Left renal cortex interstitium (tissue), 4 donors: Measurements from ENCODE around the gene PPP2R5D. TPM values are rescaled to one million over a fixed set of nuclear protein-coding genes. Genes with fewer than 3 reads are reported as not detected.
"Not testable (repeated sequence)": the region's sequence is repeated elsewhere in the genome, so short reads cannot be mapped to it uniquely, and the experiment has no call there.

Source experiments
- DNase-seq, 4 donors: peaks; one replicate each; pipeline ENCODE4 v3.0.0-alpha.2; 2013; ENCODE audit warnings: low read depth in 4 of 4, low spot score in 2 of 4, missing footprints in 1 of 4
- polyA plus RNA-seq, 4 donors: library from polyadenylated mRNA; unstranded; fragments of 120-200 nt; gene quantifications; one replicate each; pipeline ENCODE4 v1.2.1, GENCODE V29; 2013; ENCODE audit not compliant: insufficient read length in 4 of 4

PPP2R5D gene
- polyA plus RNA-seq, 4 donors = 55.6 to 70.3 (median 64.6) TPM

- DNase-seq = peak in 2 of 4 donors; percentile 51 to 63
These were observed 37.1 kb downstream of the PPP2R5D start, which contains the start of gene RRP36 for GRCh38 chr6:43021270-43022047. TSS of gene RRP36 (plus strand) at chr6:43021623. CDS start at chr6:43021655, 32 bp downstream.

DNA sequence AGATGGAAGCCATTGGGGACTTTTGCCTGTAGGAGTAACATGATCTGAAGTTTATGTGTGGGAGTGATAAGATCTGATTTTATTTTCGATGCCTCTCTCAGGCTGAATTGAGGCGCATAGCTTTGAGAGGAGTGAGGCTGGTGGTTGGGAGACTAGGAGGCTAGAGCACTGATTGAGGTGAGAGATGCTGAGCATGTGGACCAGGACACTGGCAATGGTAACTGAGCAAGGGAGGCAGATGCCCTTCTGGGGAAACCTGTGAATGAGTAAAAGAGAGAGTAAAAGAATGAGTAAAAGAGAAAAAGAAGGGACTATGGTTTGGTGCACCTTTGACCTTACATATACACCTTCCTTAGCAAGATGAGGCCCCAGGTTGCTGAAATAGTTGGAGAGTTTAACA, 40.1 kb downstream of the PPP2R5D start:
- no peak for DNase-seq

DNA sequence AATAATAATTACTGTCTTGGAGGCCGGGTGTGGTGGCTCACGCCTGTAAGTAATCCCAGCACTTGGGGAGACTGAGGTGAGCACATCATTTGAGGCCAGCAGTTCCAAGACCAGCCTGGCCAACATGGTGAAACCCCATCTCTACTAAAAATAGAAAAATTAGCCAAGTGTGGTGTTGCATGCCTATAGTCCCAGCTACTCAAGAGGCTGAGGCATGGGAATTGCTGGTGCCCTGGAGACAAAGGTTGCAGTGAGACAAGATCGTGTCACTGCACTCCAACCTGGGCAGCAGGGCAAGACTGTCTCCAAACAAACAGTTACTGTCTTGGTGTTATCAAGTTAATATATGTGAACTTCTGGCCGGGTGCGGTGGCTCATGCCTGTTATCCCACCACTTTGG, 42.0 kb downstream of the PPP2R5D start:
- no peak for DNase-seq

- DNase-seq = no peak
These were observed 44.8 kb downstream of the PPP2R5D start for GRCh38 chr6:43029120-43029519.

GRCh38 chr6:43032326-43032725, 48.0 kb downstream of the PPP2R5D start:
- no peak for DNase-seq

DNA sequence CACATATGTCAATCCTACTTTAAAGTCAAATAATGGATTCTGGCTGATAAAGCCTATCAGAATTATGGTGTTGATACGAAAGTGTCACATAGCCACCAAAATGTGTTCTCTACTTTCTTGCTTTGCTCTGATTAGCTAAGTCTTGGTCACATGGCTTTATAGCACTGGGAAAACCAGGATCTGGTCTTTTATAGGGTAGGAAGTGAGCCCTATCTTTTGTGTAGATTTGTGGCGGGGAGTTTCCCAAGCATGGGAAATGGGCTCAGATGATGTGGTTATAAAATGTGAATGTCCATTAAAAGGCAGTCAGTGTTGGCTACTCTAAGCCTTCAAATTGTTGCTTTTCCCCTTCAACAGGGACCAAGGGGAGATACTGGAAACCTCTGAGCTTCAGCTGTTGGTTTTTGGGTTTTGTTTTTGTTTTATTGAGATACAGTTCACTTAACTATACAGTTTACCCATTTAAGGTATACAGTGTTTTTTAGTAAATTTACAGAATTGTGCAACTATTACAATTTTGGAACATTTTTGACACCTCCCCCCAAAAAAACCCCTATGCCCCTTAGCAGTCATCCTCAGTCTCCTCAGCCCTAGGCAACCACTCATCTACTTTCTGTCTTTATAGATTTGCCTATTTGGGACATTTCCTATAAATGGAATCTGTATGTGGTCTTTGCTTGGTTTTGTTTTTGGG, 49.3 kb downstream of the PPP2R5D start:
- DNase-seq = no peak

GRCh38 chr6:43034190-43034525, 49.8 kb downstream of the PPP2R5D start:
- DNase-seq = no peak

GRCh38 chr6:43035495-43036194, 51.3 kb downstream of the PPP2R5D start:
- DNase-seq = no peak

GRCh38 chr6:43036712-43037111, 52.3 kb downstream of the PPP2R5D start:
- DNase-seq = no peak

GRCh38 chr6:43037197-43037596, 52.8 kb downstream of the PPP2R5D start:
- no peak for DNase-seq

- no peak for DNase-seq
These were observed 53.3 kb downstream of the PPP2R5D start for GRCh38 chr6:43037706-43038105.

DNA sequence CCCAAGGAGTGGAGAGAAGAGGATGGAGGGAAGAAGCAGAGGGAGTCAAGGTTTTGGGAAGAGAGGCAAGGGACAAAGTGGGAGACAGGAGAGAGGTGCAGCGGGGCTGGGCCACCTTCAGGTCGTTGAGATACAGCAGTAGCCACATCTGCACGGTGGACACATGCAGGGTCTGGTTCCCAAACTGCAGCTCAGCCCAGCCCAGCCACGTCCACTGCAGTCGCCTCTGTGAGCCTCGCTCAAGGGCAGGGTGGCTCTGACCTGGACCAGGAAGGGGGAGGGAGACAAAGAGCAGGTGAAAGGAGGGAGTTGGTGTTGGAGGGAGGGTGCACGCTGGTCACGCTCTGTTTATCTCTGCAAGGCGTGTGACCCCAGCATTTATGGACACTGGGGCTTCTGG, 54.4 kb downstream of the PPP2R5D start:
- DNase-seq = no peak

DNA sequence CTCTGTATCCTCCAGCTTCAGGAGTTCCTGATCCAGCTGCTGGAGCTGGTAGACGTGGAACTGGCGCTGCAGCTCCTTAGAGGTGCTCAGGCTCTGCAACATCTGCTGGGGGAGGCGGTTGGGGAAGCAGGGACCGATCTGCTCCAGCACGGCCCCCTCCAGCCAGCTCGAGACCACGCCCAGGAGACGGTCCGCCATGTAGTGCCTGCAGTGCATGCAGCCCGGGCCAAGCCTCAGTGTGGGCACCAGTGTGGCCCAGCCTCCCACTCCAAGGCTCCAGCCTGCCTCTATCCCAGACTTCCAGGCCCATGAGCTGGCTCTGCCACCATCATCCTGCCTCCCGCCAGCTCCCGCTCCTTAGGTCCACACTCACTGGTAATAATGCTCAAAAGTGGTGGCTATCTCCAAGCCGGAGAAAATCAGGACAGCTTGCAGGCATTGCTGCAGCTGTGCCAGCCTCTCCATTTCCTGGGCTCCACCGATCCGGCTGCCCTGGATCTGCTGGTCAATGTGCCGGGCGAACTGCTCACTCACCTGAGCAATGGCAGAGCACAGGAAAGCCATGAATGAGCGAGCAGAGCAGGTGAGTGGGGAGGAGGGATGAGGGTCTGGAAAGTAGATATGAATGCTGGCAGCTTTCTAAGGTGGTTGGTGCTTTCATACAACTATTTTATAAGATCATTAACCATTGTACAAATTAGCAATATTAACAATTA, 56.3 kb downstream of the PPP2R5D start:
- DNase-seq = no peak

DNA sequence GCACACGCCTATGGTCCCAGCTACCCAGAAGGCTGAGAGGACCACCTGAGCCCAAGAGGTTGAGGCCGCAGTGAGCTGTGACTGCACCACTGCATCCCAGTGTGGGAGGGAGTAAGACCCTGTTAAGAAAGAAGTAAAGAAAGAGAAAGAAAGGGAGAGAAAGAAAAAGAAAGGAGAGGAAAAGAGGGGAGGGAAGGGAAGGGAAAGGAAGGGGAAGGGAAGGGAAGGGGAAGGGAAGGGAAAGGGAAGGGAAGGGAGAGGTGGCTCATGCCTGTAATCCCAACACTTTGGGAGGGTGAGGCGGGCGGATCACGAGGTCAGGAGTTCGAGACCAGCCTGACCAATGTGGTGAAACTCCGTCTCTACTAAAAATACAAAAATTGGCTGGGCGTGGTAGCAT, 57.1 kb downstream of the PPP2R5D start:
- DNase-seq = not testable (repeated sequence)

- DNase-seq = no peak
These were observed 58.9 kb downstream of the PPP2R5D start for GRCh38 chr6:43043310-43043709.

DNA sequence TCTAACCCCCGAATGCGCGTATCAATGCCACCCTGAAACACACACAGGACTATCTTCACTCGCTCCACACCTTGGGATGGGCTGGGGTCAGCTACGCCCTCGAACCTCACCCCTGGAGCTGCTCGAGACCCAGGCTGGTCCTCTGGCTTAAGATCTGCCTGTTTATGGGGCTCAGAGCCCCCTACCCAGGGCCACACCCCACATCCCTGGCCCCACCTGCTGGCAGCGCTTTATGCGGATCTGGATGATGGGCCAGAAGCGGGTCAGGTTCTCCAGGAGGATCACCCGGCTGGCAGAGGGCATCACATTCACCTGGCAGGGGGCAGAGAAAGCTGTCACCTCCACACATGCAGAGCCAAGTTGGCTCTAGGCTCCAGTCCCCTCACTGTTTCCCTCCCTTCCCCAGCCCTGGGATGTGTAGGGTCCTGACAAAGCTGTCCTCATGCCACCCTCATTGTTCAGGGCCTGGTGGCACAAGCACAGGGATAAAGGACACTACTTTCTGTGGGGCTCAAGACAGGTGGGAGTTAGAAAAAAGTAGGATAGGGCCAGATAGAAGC, 61.1 kb downstream of the PPP2R5D start:
- DNase-seq = no peak

- DNase-seq = no peak
These were observed 63.6 kb downstream of the PPP2R5D start for GRCh38 chr6:43047998-43048397.

DNA sequence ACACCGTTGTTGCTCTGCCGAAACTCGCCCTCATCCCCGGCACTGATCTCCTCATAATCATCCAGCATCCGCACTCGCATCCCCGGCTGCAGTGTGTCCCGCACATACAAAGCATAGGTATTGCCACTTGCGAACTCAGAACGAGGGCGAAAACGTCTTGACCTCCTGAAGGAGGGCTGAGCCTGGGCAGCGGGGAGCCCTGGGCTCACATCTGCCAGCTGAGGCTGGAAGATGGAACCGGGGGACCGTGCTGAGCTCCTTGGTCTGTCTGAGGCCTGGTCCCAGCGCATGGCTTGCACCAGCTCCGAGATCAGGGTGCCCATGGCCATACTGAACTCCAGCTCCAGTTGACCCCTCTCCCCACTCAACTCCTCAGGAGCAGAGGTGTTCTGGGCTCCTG, 66.6 kb downstream of the PPP2R5D start:
- DNase-seq = no peak

DNA sequence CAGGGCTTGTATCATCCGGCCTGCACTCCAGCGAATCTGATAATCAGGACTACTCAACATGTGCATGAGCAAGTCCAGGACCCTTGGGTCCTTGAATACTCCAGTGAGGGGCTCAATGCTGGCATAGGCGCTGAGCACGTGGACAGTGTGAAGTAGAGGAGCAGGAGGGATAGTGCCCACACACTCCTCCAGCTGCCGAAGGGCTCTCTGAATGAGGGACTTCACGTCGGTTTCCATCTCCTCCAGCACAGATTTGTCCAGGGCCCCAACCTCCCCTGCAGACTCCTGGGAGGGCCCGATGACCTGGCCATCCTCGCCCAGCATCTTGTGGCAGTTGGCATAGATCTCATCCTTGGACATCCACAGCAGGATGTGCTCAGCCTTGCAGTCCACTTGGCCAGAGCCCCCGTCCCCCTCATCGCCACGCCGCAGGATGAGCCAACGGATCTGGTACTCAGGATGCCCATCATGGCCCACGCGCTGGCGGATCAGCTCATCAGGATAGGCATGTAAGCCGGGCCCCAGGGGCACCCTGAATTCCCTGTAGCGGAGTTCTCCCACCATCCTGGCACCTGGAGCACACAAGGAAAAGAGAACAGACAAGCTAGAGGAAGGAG, 68.0 kb downstream of the PPP2R5D start:
- DNase-seq = no peak
